Glutamatergic neuron (in vitro differentiated cells): ENCODE results near the gene SHANK1. TPM values are rescaled to one million over a fixed set of nuclear protein-coding genes. Genes with fewer than 3 reads are reported as not detected.
A peak's percentile ranks its signal among the peaks of the same experiment; 100 is the strongest.
"Not testable (repeated sequence)": the region's sequence is repeated elsewhere in the genome, so short reads cannot be mapped to it uniquely, and the experiment has no call there.

ENCODE experiments used
- DNase-seq: peaks from one replicate; pipeline ENCODE4 v3.0.0; 2022
- H3K27ac Mint-ChIP-seq: one replicate; pipeline ENCODE4 v1.8.0; 2020; ENCODE audit warnings: mild to moderate bottlenecking, mixed read lengths, inconsistent platforms; ENCODE audit not compliant: unreplicated experiment
- H3K27me3 Mint-ChIP-seq: one replicate; pipeline ENCODE4 v1.8.0; 2020; ENCODE audit warnings: mild to moderate bottlenecking, moderate library complexity, mixed read lengths, inconsistent platforms; ENCODE audit not compliant: unreplicated experiment
- H3K36me3 Mint-ChIP-seq: one replicate; pipeline ENCODE4 v1.8.0; 2020; ENCODE audit warnings: mild to moderate bottlenecking, mixed read lengths, inconsistent platforms; ENCODE audit not compliant: unreplicated experiment
- H3K4me1 Mint-ChIP-seq: one replicate; pipeline ENCODE4 v1.8.0; 2020; ENCODE audit warnings: mild to moderate bottlenecking, low read depth, mixed read lengths, inconsistent platforms; ENCODE audit not compliant: unreplicated experiment
- H3K4me3 Mint-ChIP-seq: one replicate; pipeline ENCODE4 v1.8.0; 2020; ENCODE audit warnings: mild to moderate bottlenecking, mixed read lengths, inconsistent platforms; ENCODE audit not compliant: unreplicated experiment
- H3K9me3 Mint-ChIP-seq: one replicate; pipeline ENCODE4 v1.8.0; 2020; ENCODE audit warnings: mild to moderate bottlenecking, moderate library complexity, mixed read lengths, inconsistent platforms; ENCODE audit not compliant: unreplicated experiment
- CTCF ChIP-seq: fragments of 200-600 bp; sonication (generic); IDR thresholded peaks from one replicate; pipeline ENCODE4 v1.5.0; 2021; ENCODE audit not compliant: partially characterized antibody, unreplicated experiment
- total RNA-seq: library from RNA; stranded (reverse); fragmentation: NEBNext Ultra II Directional; extraction: Animal tissue kit (Norgen Biotek cat#: 25700); gene quantifications from one replicate; pipeline ENCODE4 v1.2.1, GENCODE V29; 2021; ENCODE audit not compliant: unreplicated experiment

The SHANK1 gene
- total RNA-seq, 1 donor from 2014 or later, result 19.0 TPM

DNA sequence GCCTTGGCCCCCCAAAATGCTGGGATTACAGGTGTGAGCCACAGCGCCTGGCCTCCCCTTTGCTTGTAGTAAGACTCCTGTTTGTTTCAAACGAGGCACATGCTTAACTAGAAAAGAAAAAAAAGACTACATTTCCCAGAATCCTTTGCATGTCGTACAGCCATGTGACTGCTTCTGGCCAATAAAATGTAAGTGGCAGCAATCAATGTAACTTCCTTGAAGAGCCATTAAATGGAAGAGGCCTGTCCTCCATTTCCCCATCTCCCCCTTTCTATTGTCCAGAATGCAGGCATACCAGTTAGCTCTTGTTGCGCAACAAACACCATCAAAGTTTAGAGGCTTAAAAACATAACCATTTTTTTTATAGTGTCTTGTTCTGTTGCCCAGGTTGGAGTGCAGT, 40.3 kb upstream of the SHANK1 start:
- Mint-ChIP-seq H3K9me3 (no peaks in the 10 kb centered on the region), H3K4me1 (peaks cover 4% of the 10 kb centered on the region), H3K27me3 (peaks cover 10% of the 10 kb centered on the region), H3K27ac (no peak overlapping the region), H3K4me3 (no peak overlapping the region), H3K36me3 (no peaks in the 10 kb centered on the region)
- no peak for DNase-seq
- TF ChIP-seq CTCF, result no peak

- not testable (repeated sequence) for H3K4me3 Mint-ChIP-seq, DNase-seq, H3K27me3 Mint-ChIP-seq, H3K27ac Mint-ChIP-seq, H3K36me3 Mint-ChIP-seq, H3K9me3 Mint-ChIP-seq, H3K4me1 Mint-ChIP-seq
These were observed 39.5 kb upstream of the SHANK1 start for GRCh38 chr19:50759076-50759475.

GRCh38 chr19:50757624-50758023, 38.0 kb upstream of the SHANK1 start:
- H3K27me3 Mint-ChIP-seq, H3K36me3 Mint-ChIP-seq, H3K27ac Mint-ChIP-seq, H3K4me3 Mint-ChIP-seq, H3K9me3 Mint-ChIP-seq, DNase-seq, H3K4me1 Mint-ChIP-seq: not testable (repeated sequence)

GRCh38 chr19:50756244-50756643, 36.6 kb upstream of the SHANK1 start:
- DNase-seq, H3K4me3 Mint-ChIP-seq, H3K4me1 Mint-ChIP-seq, H3K27me3 Mint-ChIP-seq, H3K9me3 Mint-ChIP-seq, H3K36me3 Mint-ChIP-seq: not testable (repeated sequence)
- peak overlapping the region; percentile 29 for H3K27ac Mint-ChIP-seq

- H3K4me1 Mint-ChIP-seq, result peaks cover 3% of the 10 kb centered on the region
- no peaks in the 10 kb centered on the region for H3K9me3 Mint-ChIP-seq
- no peaks in the 10 kb centered on the region for H3K36me3 Mint-ChIP-seq
- peaks cover 5% of the 10 kb centered on the region for H3K27me3 Mint-ChIP-seq
- no peak overlapping the region for H3K4me3 Mint-ChIP-seq
- H3K27ac Mint-ChIP-seq, result peak overlapping the region; percentile 12
- no peak for TF ChIP-seq CTCF
- DNase-seq, result no peak
These were observed 34.3 kb upstream of the SHANK1 start for GRCh38 chr19:50753879-50754278.

- Mint-ChIP-seq H3K27me3 (peaks cover 5% of the 10 kb centered on the region), H3K4me3 (no peak overlapping the region), H3K4me1 (peaks cover 3% of the 10 kb centered on the region), H3K27ac (no peak overlapping the region), H3K9me3 (peaks cover 2% of the 10 kb centered on the region), H3K36me3 (no peaks in the 10 kb centered on the region)
- TF ChIP-seq CTCF, result no peak
- peak; percentile 43 for DNase-seq
These were observed 30.4 kb upstream of the SHANK1 start for GRCh38 chr19:50750010-50750409.

GRCh38 chr19:50749490-50749889, 29.9 kb upstream of the SHANK1 start:
- peaks cover 3% of the 10 kb centered on the region for H3K4me1 Mint-ChIP-seq
- no peak for DNase-seq
- no peak for TF ChIP-seq CTCF
- no peak overlapping the region for H3K4me3 Mint-ChIP-seq
- peaks cover 5% of the 10 kb centered on the region for H3K27me3 Mint-ChIP-seq
- no peak overlapping the region for H3K27ac Mint-ChIP-seq
- no peaks in the 10 kb centered on the region for H3K36me3 Mint-ChIP-seq
- peaks cover 2% of the 10 kb centered on the region for H3K9me3 Mint-ChIP-seq

GRCh38 chr19:50747141-50747540, 27.5 kb upstream of the SHANK1 start:
- not testable (repeated sequence) for DNase-seq, H3K4me1 Mint-ChIP-seq, H3K36me3 Mint-ChIP-seq, H3K27ac Mint-ChIP-seq, H3K9me3 Mint-ChIP-seq, H3K27me3 Mint-ChIP-seq, H3K4me3 Mint-ChIP-seq
